ENCODE data around the gene LTBP3.

The LTBP3 gene

DNA sequence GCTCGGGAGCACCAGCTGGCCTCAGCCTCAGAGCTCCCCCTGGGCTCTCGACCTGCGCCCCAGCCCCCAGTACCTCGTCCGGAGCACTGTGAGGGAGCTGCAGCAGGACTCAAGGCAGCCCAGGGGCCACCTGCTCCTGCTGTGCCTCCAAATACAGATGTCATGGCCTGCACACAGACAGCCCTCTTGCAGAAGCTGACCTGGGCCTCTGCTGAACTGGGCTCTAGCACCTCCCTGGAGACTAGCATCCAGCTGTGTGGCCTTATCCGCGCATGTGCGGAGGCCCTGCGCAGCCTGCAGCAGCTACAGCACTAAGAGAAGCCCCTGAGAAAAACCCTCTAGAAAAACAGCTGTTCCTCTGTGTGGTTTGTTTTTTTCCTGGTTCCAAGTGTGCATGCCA lies 13.3 kb upstream of the LTBP3 start:
- no peak for DNase-seq

DNA sequence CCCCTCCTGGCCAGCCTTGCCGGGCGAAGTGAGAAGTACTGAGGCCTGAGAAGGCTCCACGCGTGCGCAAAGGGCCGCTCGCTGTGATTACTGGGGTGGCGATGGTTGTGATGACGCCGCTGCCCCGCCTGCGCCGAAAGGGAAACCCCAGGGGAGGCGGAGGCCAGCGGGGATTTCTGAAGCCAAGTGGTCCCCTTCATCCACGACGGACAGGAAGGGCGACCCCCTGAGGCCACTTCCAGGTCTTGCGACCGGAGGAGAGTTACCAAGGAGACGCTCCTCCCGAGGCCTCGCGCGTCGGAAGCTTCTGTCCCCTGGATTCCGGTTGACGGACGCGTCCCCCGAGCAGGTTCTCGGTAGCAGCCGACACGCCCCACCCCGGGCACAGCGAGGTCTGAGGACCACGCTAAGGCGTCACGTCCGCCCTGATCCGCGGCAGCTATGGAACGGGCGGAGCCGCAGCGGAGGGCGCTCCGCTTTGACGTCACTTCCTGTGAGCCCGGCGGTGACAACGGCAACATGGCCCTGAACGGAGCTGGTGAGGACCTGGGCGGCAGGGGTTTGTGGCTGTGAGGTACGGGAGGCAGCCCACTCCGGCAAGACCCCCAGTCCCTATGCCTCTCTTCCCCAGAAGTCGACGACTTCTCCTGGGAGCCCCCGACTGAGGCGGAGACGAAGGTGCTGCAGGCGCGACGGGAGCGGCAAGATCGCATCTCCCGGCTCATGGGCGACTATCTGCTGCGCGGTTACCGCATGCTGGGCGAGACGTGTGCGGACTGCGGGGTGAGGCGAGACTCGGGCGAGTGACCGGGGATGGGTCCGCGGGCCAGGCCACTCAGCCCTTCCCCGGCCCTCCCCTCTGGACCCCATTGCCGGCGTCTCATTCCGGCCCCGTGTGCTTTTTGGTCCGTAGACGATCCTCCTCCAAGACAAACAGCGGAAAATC lies 12.1 kb upstream of the LTBP3 start, which contains the start of gene ZNRD2:
TSS of gene ZNRD2 (plus strand) at position 505 of the 946 bp plus-strand sequence. CDS start at position 520, 15 bp downstream.
- DNase-seq: peak; percentile 99

DNA sequence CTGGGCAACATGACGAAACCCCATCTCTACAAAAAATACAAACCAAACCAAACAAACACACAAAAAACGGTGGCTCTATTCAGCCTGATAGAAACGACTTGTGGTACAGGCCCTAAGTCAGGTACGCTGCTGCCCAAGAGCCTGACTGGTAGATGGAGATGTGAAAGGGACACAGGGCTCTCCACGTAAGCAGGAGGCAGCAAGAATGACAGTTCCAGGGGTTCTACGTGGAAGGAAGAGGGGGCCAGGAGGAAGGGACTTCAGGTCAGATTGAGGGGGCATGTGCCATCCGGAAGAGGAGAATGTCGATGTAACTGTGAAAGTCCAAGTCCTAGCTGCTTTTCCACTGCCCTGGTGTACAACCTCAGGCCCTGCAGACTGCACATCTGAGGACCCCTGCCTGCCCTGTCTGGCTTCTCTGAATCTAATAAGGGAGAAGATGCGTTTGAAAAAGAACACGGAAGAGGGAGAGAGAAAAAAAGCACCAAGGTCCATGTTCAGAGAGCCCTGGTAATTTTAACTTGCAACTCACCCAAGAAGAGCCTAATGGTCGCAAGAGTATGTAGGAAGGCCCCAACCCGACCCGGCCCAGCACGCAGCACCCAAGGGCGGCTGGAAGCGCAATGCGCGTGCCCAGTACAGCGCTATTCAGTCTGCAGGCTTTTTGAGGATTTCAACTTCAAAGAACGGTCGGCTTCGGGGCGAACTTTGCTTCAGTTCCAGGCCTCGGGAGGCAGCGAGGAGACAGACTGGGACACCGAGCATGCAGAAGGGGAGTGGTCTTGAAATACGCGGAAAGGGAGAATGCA lies 11.2 kb upstream of the LTBP3 start:
- no peak for DNase-seq

DNA sequence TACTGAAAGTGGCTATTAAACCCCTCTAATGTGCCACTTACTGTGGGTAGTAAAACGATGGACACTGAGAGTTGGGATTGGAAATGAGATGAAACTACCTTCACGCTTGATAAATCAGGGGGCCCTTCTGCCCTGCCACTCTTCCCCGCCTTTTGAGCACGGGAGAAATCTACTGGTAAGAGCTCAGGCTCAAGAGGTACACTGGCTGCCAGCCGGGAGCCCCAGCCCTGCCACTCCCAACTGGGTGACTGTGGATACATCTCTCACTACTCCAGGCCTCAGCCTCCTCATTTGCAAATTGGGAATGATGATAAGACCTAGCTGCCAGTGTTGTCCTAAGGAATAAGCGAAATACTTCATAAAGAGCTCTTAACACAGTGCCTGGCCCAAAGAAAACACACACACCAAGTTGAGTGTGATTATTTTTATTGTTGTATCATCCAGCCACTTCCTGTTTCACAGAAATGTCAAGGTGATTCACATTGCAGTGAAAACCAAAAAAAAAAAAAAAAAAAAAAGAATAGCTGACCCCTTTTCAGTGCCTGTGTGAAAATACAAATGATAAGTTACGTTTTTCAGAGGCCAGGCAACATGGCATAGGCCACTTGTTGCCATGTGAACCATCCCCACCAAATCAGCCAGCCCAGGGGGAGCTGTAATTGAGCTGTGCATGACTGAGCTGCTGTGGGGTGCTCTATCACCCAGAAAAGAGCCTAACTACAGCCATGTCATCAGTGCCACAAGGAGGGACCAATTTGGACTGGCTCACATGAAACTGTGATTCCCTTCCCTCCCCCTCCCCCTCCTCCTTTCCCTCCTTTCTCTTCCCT lies 7.7 kb upstream of the LTBP3 start:
- DNase-seq: peak; percentile 90

DNA sequence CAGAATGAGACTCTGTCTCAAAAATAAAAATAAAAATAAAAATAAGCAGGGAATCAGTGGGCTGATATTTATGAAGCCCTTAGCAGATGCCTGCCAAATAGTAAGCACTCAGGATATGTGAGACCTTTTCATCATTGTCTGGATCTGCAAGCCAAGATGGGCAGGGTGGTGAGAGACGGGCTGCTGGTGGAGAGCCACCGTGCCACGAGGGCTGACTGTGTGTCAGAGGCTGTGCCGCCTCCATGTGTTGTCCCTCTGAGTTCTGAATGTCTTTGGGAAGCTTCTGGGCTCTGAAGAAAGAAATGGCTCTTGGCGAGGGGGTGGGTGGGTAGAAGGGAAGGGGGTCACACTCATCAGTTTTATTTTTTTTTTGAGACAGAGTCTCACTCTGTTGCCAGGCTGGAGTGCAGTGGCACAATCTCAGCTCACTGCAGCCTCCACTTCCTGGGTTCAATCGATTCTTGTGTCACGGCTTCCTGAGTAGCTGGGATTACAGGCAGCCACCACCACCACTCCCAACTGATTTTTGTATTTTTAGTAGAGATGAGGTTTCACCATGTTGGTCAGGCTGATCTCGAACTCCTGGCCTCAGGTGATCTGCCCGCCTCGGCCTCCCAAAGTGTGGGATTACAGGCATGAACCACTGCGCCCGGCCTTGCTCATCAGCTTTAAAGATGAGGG lies 6.9 kb upstream of the LTBP3 start:
- peak; percentile 54 for DNase-seq

DNA sequence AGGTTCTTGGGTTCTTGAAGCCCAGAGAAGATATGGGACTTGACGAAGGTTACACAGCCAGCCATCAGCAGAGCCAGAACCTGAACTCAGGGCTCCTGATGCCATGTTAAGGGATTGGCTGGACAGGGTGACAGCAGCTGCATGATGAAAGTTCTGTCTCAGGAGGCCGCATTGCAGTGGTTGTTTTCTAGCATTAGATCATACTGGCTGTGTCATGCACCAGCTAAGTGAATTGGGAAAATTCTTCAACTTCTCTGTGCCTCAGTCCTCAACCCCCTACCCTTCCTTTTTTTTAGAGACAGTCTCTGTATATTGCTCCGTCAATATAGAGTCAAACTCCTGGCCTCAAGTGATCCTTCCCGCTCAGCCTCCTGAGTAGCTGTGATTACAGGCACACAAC lies 5.4 kb upstream of the LTBP3 start:
- DNase-seq: no peak

DNA sequence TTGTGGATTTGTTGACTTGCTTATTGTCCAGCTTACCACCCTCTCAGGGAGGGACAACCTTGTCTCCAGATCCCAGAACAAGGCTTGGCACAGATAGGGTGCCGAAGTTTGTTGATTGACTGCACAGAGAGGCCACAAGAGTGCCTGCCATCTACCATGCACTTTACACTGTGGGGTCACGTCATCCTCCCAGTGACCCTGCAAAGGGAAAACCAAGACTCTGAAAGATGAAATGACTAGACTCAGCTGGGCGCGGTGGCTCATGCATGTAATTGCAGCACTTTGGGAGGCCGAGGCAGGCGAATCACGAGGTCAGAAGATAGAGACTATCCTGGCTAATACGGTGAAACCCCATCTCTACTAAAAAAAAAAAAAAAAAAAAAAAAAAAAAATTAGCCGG lies 4.6 kb upstream of the LTBP3 start:
- no peak for DNase-seq

DNA sequence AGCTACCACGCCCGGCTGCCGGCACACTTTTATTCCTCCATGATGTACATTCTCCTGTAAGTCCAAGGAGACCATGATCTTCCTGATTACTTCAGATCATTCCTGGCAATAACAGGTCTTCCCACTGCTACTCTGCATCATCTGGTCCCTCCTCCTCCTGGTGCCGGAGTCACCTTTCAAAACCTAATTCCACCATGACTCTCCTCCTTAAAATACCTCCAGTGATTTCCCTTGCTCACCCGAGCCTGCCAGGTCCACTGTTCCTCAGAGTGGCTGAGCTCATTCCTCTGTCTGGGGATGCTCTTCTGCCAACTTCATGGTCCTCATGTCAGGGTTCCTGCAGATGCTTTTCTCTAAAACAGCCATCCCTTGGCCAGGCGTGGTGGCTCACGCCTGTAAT lies 3.9 kb upstream of the LTBP3 start:
- no peak for DNase-seq

DNA sequence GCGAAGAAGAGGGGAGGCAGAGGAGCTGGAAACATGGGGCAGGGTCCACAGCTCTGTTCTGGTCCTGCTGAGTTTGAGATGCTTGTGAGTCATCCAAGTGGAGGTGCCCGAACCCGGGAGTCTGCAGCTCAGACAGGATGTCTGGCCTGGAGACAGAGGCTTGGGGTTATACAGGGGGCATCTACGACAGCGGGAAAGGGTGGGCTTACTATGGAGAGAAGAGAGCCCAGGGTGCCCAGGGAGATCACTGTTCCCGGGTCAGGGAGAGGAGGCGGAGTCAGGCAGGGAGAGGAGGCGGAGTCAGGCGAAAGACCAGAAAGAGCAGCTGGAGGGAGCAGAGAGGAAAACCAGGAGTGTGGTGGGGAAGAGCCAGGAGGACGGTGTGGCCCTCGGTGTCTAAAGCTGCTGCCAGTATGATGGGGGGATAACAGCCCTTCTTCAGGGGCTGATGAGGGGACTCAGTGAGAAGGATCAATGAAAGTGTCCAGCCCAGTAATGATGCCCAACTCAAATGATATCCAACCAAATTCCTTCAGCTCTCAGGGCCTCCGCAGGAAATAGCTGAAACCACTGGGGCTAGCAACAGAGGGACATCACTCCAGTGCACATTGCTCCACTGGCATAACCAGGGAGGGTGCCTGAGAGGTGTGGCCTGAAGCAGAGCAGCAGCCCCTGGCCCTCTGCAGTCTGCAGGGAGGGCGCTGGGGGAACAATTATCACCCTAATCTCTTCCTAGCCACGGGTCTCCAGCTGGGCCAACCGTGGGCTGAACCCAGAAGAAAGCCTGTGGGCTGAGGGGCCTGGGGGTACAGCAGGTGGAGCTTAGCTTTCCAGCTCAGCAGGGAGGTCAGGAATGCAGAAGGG lies 2.6 kb upstream of the LTBP3 start:
- no peak for DNase-seq

DNA sequence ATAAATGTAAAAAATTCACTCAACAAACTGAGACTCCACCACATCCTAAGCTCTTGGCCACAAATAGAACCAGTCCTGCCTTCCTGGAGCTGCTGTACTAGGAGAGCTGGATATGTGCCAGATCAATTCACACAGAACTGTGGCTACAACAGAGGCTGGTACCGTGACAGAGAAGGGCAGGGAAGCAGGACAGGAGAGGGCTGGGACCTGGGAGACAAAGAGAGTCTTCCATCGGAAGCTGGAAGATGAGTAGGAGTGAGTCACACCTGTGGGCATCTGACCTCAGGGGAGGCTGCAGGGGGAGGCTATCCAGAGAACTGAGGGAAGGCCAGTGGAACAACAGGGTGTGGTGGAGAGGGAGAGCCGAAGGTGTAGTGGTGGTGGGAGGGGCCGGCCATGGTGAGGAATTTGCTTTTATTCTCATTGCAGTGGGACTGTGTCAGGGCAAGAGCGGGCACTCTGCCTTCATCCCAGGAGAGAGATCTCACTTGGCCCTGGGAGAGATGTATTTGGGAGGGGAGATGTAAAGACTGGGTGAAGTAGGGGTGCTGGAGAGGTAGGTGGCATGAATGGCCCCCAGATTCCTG lies 1.9 kb upstream of the LTBP3 start:
- DNase-seq: no peak

DNA sequence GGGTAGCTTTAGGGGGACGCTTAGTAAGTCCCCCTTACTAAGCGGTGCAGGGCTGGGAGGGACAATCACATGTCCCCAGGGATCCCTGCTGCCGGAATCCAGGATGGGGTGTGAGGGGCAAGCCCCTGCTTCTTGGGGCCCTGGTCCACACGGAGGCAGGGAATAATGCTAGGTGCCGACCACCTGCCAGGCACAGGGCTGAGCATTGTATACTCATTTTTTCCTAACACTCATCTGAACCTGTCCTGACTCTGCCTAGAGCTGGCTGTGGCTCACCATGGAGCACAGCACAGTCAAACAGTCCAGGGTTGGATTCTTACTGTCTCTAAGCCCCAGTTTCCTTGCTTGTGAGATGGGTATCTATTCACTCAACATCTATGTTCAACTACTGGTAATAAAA lies 1.4 kb upstream of the LTBP3 start:
- no peak for DNase-seq

DNA sequence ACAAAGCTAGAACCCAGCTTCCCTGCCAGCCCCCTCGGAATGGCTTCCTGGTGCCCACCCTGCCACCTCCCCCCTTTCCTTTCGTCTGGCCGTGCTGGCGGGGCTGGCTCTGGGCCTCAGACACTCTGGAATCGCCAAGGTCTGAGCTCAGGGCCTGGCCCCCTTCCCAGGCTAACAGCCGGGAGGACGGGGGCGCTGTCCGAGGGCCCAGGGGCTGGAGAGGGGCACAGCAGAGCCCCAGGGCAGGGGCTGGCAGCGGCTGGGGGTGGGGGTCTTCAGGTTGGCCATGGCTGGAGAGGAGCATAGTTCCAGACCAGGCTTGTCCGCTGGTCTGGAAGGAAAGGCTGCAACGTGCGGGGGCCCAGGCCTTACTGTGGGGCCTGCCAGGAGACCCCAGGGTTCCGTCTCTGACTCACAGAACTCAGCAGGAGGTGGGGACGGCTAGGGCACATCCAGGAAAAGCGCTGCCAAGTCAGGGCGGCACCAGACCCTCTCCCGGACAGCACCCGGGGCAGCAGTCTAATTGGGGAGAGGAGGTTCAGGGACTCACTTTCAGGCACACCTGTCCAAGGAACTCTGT lies 861 bp upstream of the LTBP3 start:
- DNase-seq: no peak

DNA sequence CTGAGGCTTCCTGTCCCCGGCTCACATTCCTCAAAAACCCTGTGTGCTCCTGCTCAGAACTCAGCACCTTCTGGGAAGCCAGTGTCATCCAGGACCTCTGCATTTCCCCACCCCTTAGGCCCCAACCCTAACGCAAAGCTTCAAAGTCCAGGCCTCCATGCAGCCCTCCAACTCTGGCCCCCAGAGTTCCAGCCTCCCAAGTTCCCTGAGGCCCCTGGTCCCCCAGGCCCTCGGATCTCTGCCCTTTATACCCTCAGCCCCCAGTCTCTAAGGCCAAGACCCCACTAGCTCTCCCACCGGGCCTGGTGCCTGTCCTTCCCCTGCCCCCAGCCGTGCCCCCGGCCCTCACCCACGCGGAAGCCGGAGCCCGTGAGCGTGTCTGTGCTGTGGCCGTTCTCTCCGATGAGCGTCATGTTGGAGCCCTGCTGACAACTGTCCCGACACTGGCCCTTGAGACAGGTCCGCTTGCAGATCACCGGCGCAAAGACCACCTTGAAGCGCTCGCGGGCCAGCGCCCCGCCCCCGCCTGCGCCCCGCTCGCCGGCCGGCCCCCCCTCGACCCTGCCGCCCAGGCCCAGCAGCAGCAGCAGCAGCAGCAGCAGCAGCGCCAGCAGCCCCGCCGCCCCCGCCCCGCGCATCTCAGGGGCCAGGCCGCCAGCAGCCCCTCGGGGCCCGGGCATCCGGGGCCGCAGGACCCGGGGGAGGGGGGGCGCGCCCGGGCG lies 718 bp downstream of the LTBP3 start:
- no peak for DNase-seq

DNA sequence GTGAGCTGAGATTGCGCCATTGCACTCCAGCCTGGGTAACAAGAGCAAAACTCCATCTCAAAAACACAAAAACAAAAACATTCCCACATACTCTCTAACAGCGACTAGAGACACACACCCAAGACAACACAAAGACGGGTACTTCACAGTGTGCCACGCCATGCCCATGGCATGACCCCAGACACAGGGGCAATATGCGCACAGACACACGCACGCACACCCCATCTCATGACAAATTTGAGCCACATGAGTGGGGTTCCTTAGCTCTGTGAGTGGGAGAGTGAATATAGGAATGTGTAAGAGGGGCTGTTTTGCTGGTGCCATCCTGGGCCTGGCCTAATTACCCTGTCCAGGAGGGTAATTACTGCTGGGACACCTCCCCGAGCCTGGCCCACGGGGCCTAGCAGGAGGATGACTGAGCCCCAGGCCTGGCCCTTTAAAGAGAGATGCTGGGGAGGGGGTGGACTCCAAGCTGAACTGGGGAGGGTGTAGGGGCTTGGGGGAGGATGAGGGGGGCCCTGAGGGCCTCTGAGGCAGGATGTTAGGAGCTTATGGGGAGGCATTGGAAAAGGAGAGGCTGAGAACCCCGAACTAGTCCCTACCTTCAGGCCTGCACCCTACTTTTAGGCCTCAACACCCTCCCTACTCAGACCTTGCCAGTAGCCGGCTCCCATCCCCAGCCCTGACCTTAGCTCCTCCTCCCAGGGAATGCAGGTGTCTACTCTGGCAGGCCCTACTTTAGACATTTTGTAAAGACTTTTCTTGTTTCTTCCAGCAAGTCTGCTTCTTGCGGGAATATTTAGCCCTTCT lies 1.5 kb downstream of the LTBP3 start:
- DNase-seq: no peak

DNA sequence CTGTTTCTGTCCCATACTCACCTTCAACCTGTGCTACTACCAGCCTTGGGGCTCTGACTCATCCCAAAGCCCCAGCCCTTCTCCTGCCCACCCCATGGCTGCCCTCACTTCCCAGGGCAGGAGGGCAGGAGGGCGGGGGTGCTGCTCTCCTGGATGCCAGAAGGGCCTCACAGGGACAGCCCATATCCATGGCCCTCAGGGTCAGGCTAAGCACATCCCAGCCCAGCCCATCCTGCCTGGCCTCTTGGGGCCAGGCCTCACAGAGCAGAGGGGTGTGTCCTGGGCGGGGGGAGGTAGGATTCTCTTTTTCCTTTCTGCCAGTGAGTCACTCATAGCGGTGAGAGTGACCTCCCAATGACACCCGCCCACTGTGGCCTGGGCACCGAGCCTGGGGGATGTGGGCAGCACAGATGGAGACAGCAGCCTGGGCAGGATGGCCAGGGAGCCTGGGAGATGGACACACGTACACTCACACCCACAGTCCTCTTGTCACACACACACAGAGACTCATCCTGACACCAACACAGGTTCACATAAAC lies 2.4 kb downstream of the LTBP3 start:
- DNase-seq: no peak

DNA sequence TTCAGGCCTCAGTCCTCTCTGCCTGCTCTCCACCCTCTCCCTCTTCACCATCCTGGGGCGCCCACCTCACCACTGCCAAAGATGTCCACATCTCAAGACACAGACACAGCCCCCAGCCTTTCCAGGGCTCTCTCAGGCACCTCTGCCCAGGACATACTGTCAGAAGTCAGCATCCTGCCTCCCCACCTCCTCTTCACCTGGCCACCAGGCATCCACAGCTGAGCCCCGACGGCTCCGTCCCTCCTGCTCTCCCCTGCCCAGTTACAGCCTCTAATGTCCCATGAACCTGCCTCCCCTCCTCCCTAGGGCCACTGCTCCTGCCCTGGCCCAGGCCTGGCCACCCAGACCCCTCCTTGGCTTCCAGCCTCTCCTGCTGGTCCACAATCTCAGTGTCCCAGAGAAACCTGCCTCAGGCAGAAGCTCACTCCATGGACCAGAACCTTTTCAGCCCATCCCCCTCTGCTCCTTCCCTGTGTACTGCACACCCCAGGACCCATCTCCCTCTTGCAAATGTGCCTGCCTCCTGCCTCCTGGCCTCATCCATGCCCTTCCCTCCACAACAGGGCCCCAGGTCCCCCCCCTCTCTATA lies 3.2 kb downstream of the LTBP3 start:
- no peak for DNase-seq

DNA sequence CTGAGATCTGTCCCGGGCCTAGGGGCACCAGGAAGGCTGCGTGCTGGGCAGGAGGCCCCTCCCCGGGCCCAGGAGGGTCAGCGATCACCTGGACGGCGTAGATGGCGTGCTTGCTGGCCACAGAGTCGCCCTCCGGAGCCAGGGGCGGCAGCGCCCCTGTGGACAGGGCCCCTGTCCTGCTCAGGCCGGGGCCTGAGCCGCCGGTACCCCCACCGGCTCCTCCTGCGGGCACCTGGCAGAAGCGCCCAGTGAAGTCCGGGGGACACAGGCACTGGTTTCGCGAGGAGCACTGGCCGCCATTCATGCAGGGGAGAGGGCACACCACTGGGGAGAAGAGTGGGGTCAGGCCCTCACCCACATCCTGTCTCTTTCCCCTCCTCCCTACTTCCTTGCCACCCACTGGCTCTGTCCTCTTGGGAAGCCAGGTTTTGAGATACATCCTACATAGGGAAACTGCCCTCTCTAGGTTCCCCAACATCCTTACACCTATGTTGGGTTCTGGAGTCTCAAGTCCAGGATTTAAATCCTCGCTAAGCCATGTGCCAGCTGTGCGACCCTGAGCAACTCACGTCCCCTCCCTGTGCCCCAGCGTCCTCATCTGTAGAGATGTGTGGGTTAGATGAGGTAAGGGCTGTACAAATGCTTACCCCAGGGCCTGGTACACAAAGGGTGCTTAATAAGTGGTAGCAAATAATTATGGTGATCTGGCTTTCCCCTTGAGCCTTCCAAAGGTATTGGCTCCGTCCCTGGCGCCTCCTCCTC lies 3.9 kb downstream of the LTBP3 start:
- DNase-seq: no peak
